OCI-LY3 (cell line): ENCODE measurements around the gene KEL.

Experiments used
- EZH2phosphoT487 ChIP-seq: fragments of 200-600 bp; shearing (Covaris generic); IDR thresholded peaks from 2 replicates; pipeline ENCODE4 v1.6.1; 2018; ENCODE audit warnings: antibody characterized with exemption, mixed run types, low read depth
- TF ChIP-seq, protein P1 (sequence below): fragments of 200-600, 300-600 bp; sonication (generic); IDR thresholded peaks from 2 replicates; pipeline ENCODE4 v1.5.1; 2014; ENCODE audit warnings: antibody characterized with exemption, low read length, low read depth

- TF ChIP-seq, protein P1, sequence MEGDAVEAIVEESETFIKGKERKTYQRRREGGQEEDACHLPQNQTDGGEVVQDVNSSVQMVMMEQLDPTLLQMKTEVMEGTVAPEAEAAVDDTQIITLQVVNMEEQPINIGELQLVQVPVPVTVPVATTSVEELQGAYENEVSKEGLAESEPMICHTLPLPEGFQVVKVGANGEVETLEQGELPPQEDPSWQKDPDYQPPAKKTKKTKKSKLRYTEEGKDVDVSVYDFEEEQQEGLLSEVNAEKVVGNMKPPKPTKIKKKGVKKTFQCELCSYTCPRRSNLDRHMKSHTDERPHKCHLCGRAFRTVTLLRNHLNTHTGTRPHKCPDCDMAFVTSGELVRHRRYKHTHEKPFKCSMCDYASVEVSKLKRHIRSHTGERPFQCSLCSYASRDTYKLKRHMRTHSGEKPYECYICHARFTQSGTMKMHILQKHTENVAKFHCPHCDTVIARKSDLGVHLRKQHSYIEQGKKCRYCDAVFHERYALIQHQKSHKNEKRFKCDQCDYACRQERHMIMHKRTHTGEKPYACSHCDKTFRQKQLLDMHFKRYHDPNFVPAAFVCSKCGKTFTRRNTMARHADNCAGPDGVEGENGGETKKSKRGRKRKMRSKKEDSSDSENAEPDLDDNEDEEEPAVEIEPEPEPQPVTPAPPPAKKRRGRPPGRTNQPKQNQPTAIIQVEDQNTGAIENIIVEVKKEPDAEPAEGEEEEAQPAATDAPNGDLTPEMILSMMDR, result no peak
- TF ChIP-seq EZH2phosphoT487, result no peak
Measured at GRCh38 chr7:142918901-142919300, 43.3 kb downstream of the KEL start.
